Astrocyte of the cerebellum (primary cell): ENCODE results near the gene SLC2A9.

Experiments used
- DNase-seq: peaks from one replicate; pipeline ENCODE4 v3.0.0-alpha.2; 2011; ENCODE audit warnings: low read depth
- H3K4me3 ChIP-seq: 2 replicates; pipeline ENCODE4 v1.5.1; 2011; ENCODE audit warnings: mild to moderate bottlenecking, low read depth, low read length, moderate library complexity
- in situ Hi-C: cut with HindIII; loops from 2 replicates; pipeline ENCODE4 v1.10.0; 2017; ENCODE audit warnings: low sequenced_read_pairs
- TF ChIP-seq, protein P1 (sequence below): IDR thresholded peaks from 2 replicates; pipeline ENCODE4 v1.5.1; 2012; ENCODE audit warnings: low read length, low read depth, moderate library complexity, mild to moderate bottlenecking; ENCODE audit errors: missing control alignments

The SLC2A9 gene

DNA sequence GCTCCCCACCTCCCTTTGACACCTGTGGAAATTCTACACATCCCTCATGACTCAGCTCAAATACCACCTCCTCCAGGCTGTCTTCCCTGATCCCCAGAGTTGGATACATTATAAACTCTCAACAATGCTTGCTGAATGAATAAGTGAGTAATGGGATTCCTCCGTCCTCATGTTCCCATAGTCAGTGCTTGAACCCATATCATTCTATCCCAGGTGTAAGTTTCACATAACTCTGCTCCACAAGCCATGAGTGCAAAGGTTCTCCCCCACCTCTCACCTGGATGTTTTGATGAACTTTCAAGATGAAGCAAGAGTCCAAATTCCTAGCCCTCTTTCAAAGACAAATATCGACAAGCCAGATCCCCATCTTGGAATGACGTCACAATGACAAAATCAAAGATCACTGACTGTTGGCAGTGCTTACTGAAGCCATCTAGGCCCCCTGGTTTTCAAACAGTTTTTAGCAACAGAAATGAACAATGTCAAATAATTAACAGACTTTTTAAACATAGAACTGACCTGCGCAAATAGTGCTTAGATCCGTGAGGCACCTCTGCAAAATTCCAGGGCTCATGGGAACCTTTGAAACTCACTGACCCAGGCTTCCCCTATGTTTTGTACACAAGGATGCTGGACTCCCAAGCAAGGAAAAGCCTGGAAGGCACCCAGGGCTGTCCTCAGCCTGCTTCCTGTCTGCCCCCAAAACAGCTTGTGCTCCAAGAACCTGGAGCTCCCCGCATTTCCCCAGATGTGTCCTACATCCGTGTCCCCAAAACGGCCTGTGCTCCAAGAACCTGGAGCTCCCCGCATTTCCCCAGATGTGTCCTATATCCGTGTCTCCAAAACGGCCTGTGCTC lies 4.0 kb downstream of the SLC2A9 start:
- no peak for DNase-seq
- TF ChIP-seq, protein P1, sequence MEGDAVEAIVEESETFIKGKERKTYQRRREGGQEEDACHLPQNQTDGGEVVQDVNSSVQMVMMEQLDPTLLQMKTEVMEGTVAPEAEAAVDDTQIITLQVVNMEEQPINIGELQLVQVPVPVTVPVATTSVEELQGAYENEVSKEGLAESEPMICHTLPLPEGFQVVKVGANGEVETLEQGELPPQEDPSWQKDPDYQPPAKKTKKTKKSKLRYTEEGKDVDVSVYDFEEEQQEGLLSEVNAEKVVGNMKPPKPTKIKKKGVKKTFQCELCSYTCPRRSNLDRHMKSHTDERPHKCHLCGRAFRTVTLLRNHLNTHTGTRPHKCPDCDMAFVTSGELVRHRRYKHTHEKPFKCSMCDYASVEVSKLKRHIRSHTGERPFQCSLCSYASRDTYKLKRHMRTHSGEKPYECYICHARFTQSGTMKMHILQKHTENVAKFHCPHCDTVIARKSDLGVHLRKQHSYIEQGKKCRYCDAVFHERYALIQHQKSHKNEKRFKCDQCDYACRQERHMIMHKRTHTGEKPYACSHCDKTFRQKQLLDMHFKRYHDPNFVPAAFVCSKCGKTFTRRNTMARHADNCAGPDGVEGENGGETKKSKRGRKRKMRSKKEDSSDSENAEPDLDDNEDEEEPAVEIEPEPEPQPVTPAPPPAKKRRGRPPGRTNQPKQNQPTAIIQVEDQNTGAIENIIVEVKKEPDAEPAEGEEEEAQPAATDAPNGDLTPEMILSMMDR: no peak
- no peak overlapping the region for H3K4me3 ChIP-seq
- in situ Hi-C loops: no loop called here

GRCh38 chr4:10016169-10016568 lies 5.1 kb downstream of the SLC2A9 start:
- TF ChIP-seq, protein P1: no peak
- H3K4me3 ChIP-seq: no peak overlapping the region
- DNase-seq: no peak
- in situ Hi-C loops: no loop called here

DNA sequence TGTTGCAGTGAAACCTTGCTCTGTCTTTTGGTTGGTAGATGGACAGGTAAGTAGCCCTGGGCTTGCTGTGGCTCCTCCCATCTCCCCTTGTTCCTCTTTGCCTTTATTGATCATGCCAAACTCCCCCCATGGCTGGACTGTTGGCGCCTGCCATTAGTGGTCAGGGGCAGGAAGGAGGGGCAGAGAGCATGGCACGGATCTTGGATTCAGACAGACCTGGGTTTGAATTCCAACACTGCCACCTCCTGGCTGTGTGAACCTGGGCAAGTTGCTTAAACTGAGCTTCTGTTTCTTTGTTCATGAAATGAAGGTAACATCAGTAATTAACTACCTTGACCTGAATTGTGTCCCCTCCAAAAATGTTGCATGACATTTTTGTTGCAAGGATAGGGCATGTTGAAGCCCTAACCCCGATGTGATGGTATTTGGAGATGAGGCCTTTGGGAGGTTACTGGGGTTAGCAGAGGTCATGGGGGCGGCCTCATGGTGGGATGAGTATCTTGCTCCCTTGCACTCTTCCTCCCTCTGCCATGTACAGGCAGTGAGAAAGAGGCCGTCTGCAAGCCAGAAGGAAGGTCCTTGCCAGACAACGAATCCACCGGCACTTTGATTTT lies 6.0 kb downstream of the SLC2A9 start:
- in situ Hi-C loops: no loop called here
- DNase-seq: no peak
- no peak overlapping the region for H3K4me3 ChIP-seq
- TF ChIP-seq, protein P1: peak; percentile 62

DNA sequence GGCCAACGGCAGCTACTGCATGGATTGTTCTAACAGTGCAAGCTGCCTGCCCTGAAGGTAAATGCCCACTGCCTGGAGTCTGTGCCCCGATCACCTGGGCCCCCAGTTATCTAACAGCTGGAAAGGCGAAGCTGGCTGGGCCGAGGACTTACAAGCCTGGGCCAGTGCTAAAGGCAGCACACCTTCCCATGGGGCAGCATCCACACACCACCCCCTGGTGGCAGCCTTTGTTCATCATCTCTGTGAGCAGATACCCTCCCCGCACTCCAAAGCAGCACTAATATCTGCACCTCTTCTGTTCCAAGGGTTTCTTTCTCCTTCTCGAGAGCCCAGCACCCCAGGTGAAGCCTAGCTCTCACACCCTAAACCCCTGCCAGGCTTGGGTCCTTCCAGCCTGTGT lies 7.6 kb downstream of the SLC2A9 start:
- in situ Hi-C loops: no loop called here
- H3K4me3 ChIP-seq: no peak overlapping the region
- DNase-seq: no peak
- TF ChIP-seq, protein P1: peak; percentile 56

DNA sequence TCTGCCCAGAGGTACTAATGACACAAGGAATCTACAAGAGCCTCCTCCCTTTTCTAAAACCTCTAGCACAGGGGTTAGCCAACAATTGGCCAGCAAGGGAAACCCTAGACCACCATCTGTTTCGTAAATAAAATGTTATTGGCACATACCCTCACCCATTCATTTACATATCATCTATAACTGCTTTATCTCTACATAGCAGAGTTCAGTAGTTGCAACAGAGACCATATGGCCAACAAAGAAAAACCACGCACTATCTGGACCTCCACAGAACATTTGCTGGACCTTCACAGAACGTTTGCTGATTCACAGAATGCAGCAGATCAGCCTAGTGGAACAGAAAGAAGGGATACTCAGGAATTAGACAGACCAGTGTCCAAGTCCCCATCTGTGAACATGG lies 9.4 kb downstream of the SLC2A9 start:
- TF ChIP-seq, protein P1: no peak
- in situ Hi-C loops: no loop called here
- DNase-seq: no peak
- no peak overlapping the region for H3K4me3 ChIP-seq

- in situ Hi-C loops: no loop called here
- H3K4me3 ChIP-seq: no peak overlapping the region
- TF ChIP-seq, protein P1: no peak
- DNase-seq: no peak
Observed at GRCh38 chr4:10011277-10011676, 10.0 kb downstream of the SLC2A9 start.
